ENCODE data around the gene C14orf119. TPM values are rescaled to one million over a fixed set of nuclear protein-coding genes. Genes with fewer than 3 reads are reported as not detected.
A peak's percentile ranks its signal among the peaks of the same experiment; 100 is the strongest.

C14orf119 gene
- total RNA-seq, 3 donors from 2014 or later (not counting 1 experiment from before 2014, with no cell fraction given) = 10.6 to 19.0 (median 14.7) TPM

DNA sequence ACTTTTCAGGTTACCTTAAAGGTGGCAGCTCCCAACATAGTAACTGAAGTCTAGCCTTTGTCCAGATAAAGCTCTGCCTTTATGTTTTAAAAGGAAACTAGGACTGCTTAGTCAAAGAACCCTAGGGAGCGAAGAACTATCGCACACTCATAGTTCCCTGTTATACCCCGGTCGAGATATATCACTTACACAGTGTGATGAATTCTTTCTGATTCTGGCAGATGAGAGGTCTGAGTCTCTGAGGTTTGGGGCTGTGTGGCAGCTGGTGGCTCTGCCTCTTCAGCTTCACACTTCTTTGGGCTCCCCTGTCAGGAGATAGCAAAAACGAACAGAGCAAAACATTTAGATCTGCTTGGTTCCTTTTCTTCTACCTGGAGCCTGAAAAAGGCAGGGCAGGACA lies 17.3 kb upstream of the C14orf119 start:
- Histone ChIP-seq H3K9me3 (ENCODE audit: control insufficient read depth, insufficient read depth, low read length) (no peaks in the 10 kb centered on the region), H3K4me1 (ENCODE audit: control insufficient read depth, insufficient read depth, low read length) (no peaks in the 10 kb centered on the region), H3K27ac (ENCODE audit: low read length) (no peak overlapping the region), H3K27me3 (ENCODE audit: control insufficient read depth, insufficient read depth, low read length) (no peaks in the 10 kb centered on the region), H3K36me3 (ENCODE audit: control insufficient read depth, insufficient read depth, low read length) (peaks cover 81% of the 10 kb centered on the region), H3K4me3 (ENCODE audit: low read length) (no peak overlapping the region)
- Mint-ChIP-seq H3K9me3 (no peaks in the 10 kb centered on the region), H3K4me1 (peaks cover 0 to 5% of the 10 kb centered on the region in 2 donors), H3K4me3 (no peak overlapping the region), H3K36me3 (peaks cover 29% of the 10 kb centered on the region), H3K27ac (no peak overlapping the region), H3K27me3 (ENCODE audit: low read depth in 2 of 2) (no peaks in the 10 kb centered on the region)
- intact Hi-C loops (cut with micrococcal nuclease) = no loop called here
- ATAC-seq (no peak), DNase-seq (no peak)
- WGBS (ENCODE audit: insufficient coverage) = 96% methylated on average over 5 of the region's 5 CpGs
- TF ChIP-seq, protein P1, sequence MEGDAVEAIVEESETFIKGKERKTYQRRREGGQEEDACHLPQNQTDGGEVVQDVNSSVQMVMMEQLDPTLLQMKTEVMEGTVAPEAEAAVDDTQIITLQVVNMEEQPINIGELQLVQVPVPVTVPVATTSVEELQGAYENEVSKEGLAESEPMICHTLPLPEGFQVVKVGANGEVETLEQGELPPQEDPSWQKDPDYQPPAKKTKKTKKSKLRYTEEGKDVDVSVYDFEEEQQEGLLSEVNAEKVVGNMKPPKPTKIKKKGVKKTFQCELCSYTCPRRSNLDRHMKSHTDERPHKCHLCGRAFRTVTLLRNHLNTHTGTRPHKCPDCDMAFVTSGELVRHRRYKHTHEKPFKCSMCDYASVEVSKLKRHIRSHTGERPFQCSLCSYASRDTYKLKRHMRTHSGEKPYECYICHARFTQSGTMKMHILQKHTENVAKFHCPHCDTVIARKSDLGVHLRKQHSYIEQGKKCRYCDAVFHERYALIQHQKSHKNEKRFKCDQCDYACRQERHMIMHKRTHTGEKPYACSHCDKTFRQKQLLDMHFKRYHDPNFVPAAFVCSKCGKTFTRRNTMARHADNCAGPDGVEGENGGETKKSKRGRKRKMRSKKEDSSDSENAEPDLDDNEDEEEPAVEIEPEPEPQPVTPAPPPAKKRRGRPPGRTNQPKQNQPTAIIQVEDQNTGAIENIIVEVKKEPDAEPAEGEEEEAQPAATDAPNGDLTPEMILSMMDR (IDR thresholded peaks at IDR 0.05) = no peak

DNA sequence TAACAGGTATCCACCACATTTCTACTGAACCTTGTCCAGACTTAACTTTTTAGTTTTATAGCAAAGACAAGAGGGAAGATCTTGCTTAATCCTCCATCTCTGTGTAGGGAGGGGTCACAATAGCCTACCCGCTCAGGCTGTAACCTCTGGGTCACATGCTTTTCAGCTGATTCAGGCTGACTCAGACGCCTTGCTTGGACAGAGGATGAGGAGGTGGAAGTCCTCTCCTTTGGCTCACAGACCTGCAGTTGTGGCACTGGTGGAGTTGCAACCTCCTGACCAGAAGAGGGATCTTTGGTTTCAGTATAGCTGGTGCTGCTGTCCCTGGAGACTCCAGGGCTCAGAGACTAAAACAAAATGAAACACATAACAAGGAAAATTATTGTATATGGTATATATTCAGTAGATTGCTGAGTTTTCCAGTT lies 16.6 kb upstream of the C14orf119 start:
- H3K27ac Mint-ChIP-seq = peak overlapping the region in 1 of 2 donors; percentile 53
- intact Hi-C loops (cut with micrococcal nuclease) = no loop called here
- no peaks in the 10 kb centered on the region for H3K27me3 Mint-ChIP-seq (ENCODE audit: low read depth in 2 of 2)
- Histone ChIP-seq H3K27me3 (ENCODE audit: control insufficient read depth, insufficient read depth, low read length) (no peaks in the 10 kb centered on the region), H3K36me3 (ENCODE audit: control insufficient read depth, insufficient read depth, low read length) (peaks cover 84% of the 10 kb centered on the region), H3K4me3 (ENCODE audit: low read length) (no peak overlapping the region), H3K4me1 (ENCODE audit: control insufficient read depth, insufficient read depth, low read length) (no peaks in the 10 kb centered on the region), H3K9me3 (ENCODE audit: control insufficient read depth, insufficient read depth, low read length) (no peaks in the 10 kb centered on the region), H3K27ac (ENCODE audit: low read length) (no peak overlapping the region)
- TF ChIP-seq, protein P1 (IDR thresholded peaks at IDR 0.05) = no peak
- H3K4me3 Mint-ChIP-seq = no peak overlapping the region
- H3K4me1 Mint-ChIP-seq = peaks cover 0 to 5% of the 10 kb centered on the region in 2 donors
- WGBS (ENCODE audit: insufficient coverage) = 77% methylated on average over 2 of the region's 2 CpGs
- H3K9me3 Mint-ChIP-seq = no peaks in the 10 kb centered on the region
- no peak for DNase-seq
- peak in 1 of 3 donors; percentile 46 for ATAC-seq
- H3K36me3 Mint-ChIP-seq = peaks cover 29% of the 10 kb centered on the region

DNA sequence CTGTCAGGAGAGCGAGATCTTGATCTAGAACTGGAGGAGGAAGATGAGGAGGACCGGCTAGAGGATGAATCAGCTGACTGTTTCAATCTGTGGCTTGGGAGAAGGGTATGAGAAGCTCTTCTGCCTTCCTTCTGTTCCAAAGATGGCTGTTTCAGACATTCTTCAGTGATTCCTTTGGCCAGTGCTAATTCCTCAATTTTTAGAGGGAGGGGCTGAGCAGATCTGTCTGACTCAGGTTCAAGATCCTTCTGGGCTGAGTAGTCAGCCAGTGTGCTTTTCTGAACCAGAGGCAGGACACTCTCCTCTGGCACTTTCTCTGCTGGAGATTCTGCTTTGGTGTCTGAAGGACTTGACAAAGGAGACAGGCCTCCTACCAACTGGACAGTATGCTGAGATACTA lies 15.6 kb upstream of the C14orf119 start:
- Mint-ChIP-seq H3K27me3 (ENCODE audit: low read depth in 2 of 2) (no peaks in the 10 kb centered on the region), H3K4me1 (peaks cover 0 to 5% of the 10 kb centered on the region in 2 donors), H3K9me3 (no peaks in the 10 kb centered on the region), H3K36me3 (peaks cover 29% of the 10 kb centered on the region), H3K27ac (peak overlapping the region; percentile 14 to 53), H3K4me3 (no peak overlapping the region)
- Histone ChIP-seq H3K9me3 (ENCODE audit: control insufficient read depth, insufficient read depth, low read length) (no peaks in the 10 kb centered on the region), H3K4me1 (ENCODE audit: control insufficient read depth, insufficient read depth, low read length) (no peaks in the 10 kb centered on the region), H3K36me3 (ENCODE audit: control insufficient read depth, insufficient read depth, low read length) (peaks cover 83% of the 10 kb centered on the region), H3K27ac (ENCODE audit: low read length) (no peak overlapping the region), H3K27me3 (ENCODE audit: control insufficient read depth, insufficient read depth, low read length) (no peaks in the 10 kb centered on the region), H3K4me3 (ENCODE audit: low read length) (no peak overlapping the region)
- intact Hi-C loops (cut with micrococcal nuclease) = no loop called here
- DNase-seq (no peak), ATAC-seq (no peak)
- TF ChIP-seq, protein P1 (IDR thresholded peaks at IDR 0.05) = no peak
- 98% methylated on average over 2 of the region's 2 CpGs for WGBS (ENCODE audit: insufficient coverage)

DNA sequence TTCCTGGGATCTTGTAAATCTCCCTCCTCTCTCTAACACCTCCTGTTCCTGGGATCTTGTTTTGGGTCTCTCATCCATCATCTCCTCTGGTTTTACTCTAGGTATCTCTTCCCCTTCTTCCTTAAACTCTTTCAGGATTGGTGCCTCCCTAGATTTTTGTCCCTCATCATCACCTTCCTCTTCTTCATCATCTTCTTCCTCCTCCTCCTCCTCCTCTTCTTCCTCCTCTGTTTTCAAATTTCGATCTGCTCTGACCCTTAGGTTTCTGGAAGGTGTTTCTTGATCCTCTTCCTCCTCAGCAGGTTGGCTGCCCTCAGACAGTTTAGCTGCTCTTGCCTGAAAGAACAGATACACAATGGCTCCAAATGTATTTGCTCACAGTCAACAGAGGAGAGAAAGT lies 14.8 kb upstream of the C14orf119 start:
- Histone ChIP-seq H3K4me3 (ENCODE audit: low read length) (no peak overlapping the region), H3K4me1 (ENCODE audit: control insufficient read depth, insufficient read depth, low read length) (no peaks in the 10 kb centered on the region), H3K27ac (ENCODE audit: low read length) (no peak overlapping the region), H3K9me3 (ENCODE audit: control insufficient read depth, insufficient read depth, low read length) (no peaks in the 10 kb centered on the region), H3K36me3 (ENCODE audit: control insufficient read depth, insufficient read depth, low read length) (peaks cover 84% of the 10 kb centered on the region), H3K27me3 (ENCODE audit: control insufficient read depth, insufficient read depth, low read length) (no peaks in the 10 kb centered on the region)
- DNase-seq = no peak
- H3K9me3 Mint-ChIP-seq = no peaks in the 10 kb centered on the region
- TF ChIP-seq, protein P1 (IDR thresholded peaks at IDR 0.05) = no peak
- no peak for ATAC-seq
- 90% methylated on average over 1 of the region's 1 CpG for WGBS (ENCODE audit: insufficient coverage)
- no peaks in the 10 kb centered on the region for H3K27me3 Mint-ChIP-seq (ENCODE audit: low read depth in 2 of 2)
- H3K27ac Mint-ChIP-seq = peak overlapping the region; percentile 14 to 53
- H3K4me3 Mint-ChIP-seq = no peak overlapping the region
- peaks cover 31% of the 10 kb centered on the region for H3K36me3 Mint-ChIP-seq
- peaks cover under 1 to 6% of the 10 kb centered on the region in 2 donors for H3K4me1 Mint-ChIP-seq
- intact Hi-C loops (cut with micrococcal nuclease) = no loop called here
